H1 (cell line): ENCODE results near the gene TELO2. TPM values are rescaled to one million over a fixed set of nuclear protein-coding genes. Genes with fewer than 3 reads are reported as not detected.
"Not testable (repeated sequence)": the region's sequence is repeated elsewhere in the genome, so short reads cannot be mapped to it uniquely, and the experiment has no call there.

Source experiments
- CTCF ChIA-PET: fragments of 300-600 bp; sonication (Branson Sonifier 250); formaldehyde crosslinking; loops from one replicate; lab custom pipeline; 2021; ENCODE audit not compliant: partially characterized antibody; lab: Charles Lee
- POLR2A ChIA-PET: fragments of 300-600 bp; sonication (Branson Sonifier 250); formaldehyde crosslinking; loops from one replicate; lab custom pipeline; 2021; ENCODE audit warnings: inconsistent platforms; ENCODE audit not compliant: partially characterized antibody; lab: Charles Lee
- DNase-seq, 2 experiments: peaks; one replicate each; pipeline versions ENCODE4 v3.0.0 to v3.0.0-alpha.2; 2010 to 2022; ENCODE audit warnings: low spot score in 2 of 2, low read depth in 1 of 2, mixed read lengths in 1 of 2
- FAIRE-seq: peaks from 2 replicates; lab custom pipeline; 2011; peaks lifted over from hg19 to GRCh38; lab: Jason Lieb, UNC
- H2AFZ ChIP-seq: 2 replicates; pipeline ENCODE4 v1.8.1; 2012; ENCODE audit warnings: low read length, inconsistent platforms
- H2AK5ac ChIP-seq: 2 replicates; pipeline ENCODE4 v1.6.1; 2013; ENCODE audit warnings: low read depth, low read length
- H2BK120ac ChIP-seq: replicated peaks from 2 replicates; pipeline ENCODE3; 2013; ENCODE audit warnings: low read depth, low read length, inconsistent platforms
- H2BK12ac ChIP-seq: 2 replicates; pipeline ENCODE4 v1.6.1; 2013; ENCODE audit warnings: low read depth, low read length
- H2BK15ac ChIP-seq: 2 replicates; pipeline ENCODE4 v1.6.1; 2013; ENCODE audit warnings: low read length
- H2BK20ac ChIP-seq: 2 replicates; pipeline ENCODE4 v1.6.1; 2013; ENCODE audit warnings: low read length
- H2BK5ac ChIP-seq: 2 replicates; pipeline ENCODE4 v1.6.1; 2013; ENCODE audit warnings: low read depth, low read length
- H3K14ac ChIP-seq: 2 replicates; pipeline ENCODE4 v1.6.1; 2013; ENCODE audit warnings: inconsistent platforms; ENCODE audit not compliant: insufficient read length
- H3K18ac ChIP-seq: 2 replicates; pipeline ENCODE4 v1.6.1; 2013; ENCODE audit warnings: low read length; ENCODE audit errors: extremely low read depth
- H3K23ac ChIP-seq: 2 replicates; pipeline ENCODE4 v1.6.1; 2013; ENCODE audit warnings: inconsistent platforms; ENCODE audit not compliant: insufficient read length
- H3K23me2 ChIP-seq: 2 replicates; pipeline ENCODE4 v1.6.1; 2013; ENCODE audit warnings: low read depth, low read length
- H3K27ac ChIP-seq: 2 replicates; pipeline ENCODE4 v1.6.1; 2011; ENCODE audit warnings: low read depth, low read length, inconsistent platforms
- H3K27me3 ChIP-seq, 4 experiments: replicated peaks in 1 of 4; 1 replicate in 1 of 4; 2 replicates in 3 of 4; pipeline versions ENCODE4 v1.6.1 to v1.8.1; 2011 to 2013; ENCODE audit warnings: low read length in 3 of 4, mild to moderate bottlenecking in 3 of 4, inconsistent platforms in 2 of 4, mixed read lengths in 2 of 4, moderate library complexity in 1 of 4; ENCODE audit not compliant: control insufficient read depth in 3 of 4, insufficient read depth in 3 of 4; ENCODE audit errors: extremely low read depth in 1 of 4
- H3K36me3 ChIP-seq, 4 experiments: 2 replicates each; pipeline versions ENCODE4 v1.6.1 to v1.8.1; 2011 to 2013; ENCODE audit warnings: mild to moderate bottlenecking in 4 of 4, low read length in 3 of 4, moderate library complexity in 2 of 4, control low read depth in 1 of 4, inconsistent platforms in 1 of 4; ENCODE audit not compliant: insufficient read depth in 4 of 4, control insufficient read depth in 2 of 4
- H3K4ac ChIP-seq: replicated peaks from 2 replicates; pipeline ENCODE3; 2013; ENCODE audit warnings: low read length, low read depth, mixed read lengths, inconsistent platforms; ENCODE audit not compliant: insufficient read length
- H3K4me1 ChIP-seq, 4 experiments: replicated peaks in 1 of 4; 1 replicate in 1 of 4; 2 replicates in 3 of 4; pipeline versions ENCODE4 v1.6.1 to v1.8.1; 2011 to 2013; ENCODE audit warnings: low read length in 3 of 4, inconsistent platforms in 2 of 4, mixed read lengths in 1 of 4; ENCODE audit not compliant: insufficient read depth in 4 of 4, control insufficient read depth in 3 of 4
- H3K4me2 ChIP-seq, 2 experiments: 2 replicates each; pipeline versions ENCODE4 v1.6.1 to v1.8.1; 2011 to 2013; ENCODE audit warnings: low read depth in 2 of 2, low read length in 2 of 2, control low read depth in 1 of 2, inconsistent platforms in 1 of 2, mild to moderate bottlenecking in 1 of 2; ENCODE audit not compliant: insufficient read depth in 1 of 2
- H3K4me3 ChIP-seq, 4 experiments: fragments of 200-600, 300-600 bp in 1 of 4; sonication (generic), shearing (Covaris generic), sonication (Bioruptor Twin) in 1 of 4; 2 replicates each; pipeline versions ENCODE4 v1.5.1 to v1.8.1; 2011 to 2016; ENCODE audit warnings: low read length in 4 of 4, low read depth in 3 of 4, control low read depth in 2 of 4, inconsistent platforms in 2 of 4, mild to moderate bottlenecking in 2 of 4, mixed read lengths in 1 of 4, moderate library complexity in 1 of 4; ENCODE audit not compliant: insufficient read depth in 2 of 4; ENCODE audit errors: extremely low read depth in 1 of 4
- H3K56ac ChIP-seq: replicated peaks from 2 replicates; pipeline ENCODE3; 2013; ENCODE audit warnings: low read depth, mild to moderate bottlenecking, mixed read lengths, low read length, inconsistent platforms; ENCODE audit not compliant: insufficient read length
- H3K79me1 ChIP-seq: 2 replicates; pipeline ENCODE4 v1.6.1; 2013; ENCODE audit warnings: low read depth, low read length, control low read depth
- H3K79me2 ChIP-seq, 2 experiments: 2 replicates each; pipeline versions ENCODE4 v1.6.1 to v1.8.1; 2012 to 2013; ENCODE audit warnings: low read length in 2 of 2, mild to moderate bottlenecking in 2 of 2, inconsistent platforms in 1 of 2; ENCODE audit not compliant: insufficient read depth in 2 of 2, control insufficient read depth in 1 of 2
- H3K9ac ChIP-seq, 4 experiments: replicated peaks in 1 of 4; 1 replicate in 1 of 4; 2 replicates in 3 of 4; pipeline versions ENCODE4 v1.6.1 to v1.8.1; 2011 to 2013; ENCODE audit warnings: low read depth in 3 of 4, low read length in 3 of 4, control low read depth in 2 of 4, mild to moderate bottlenecking in 2 of 4, moderate library complexity in 2 of 4, inconsistent platforms in 1 of 4; ENCODE audit errors: extremely low read depth in 1 of 4
- H3K9me3 ChIP-seq, 2 experiments: 2 replicates each; pipeline versions ENCODE4 v1.6.1 to v1.8.1; 2012 to 2013; ENCODE audit warnings: mild to moderate bottlenecking in 2 of 2, moderate library complexity in 2 of 2, control low read depth in 1 of 2, inconsistent platforms in 1 of 2, low read depth in 1 of 2, low read length in 1 of 2, mixed read lengths in 1 of 2; ENCODE audit not compliant: insufficient read depth in 2 of 2
- H4K20me1 ChIP-seq, 2 experiments: replicated peaks in 1 of 2; 2 replicates each; pipeline versions ENCODE3 to v1.8.1; 2011 to 2013; ENCODE audit warnings: inconsistent platforms in 2 of 2, low read length in 2 of 2, mild to moderate bottlenecking in 1 of 2; ENCODE audit not compliant: insufficient read depth in 2 of 2, control insufficient read depth in 1 of 2
- H4K5ac ChIP-seq: 2 replicates; pipeline ENCODE4 v1.6.1; 2013; ENCODE audit warnings: low read length, low read depth, mixed read lengths, inconsistent platforms; ENCODE audit not compliant: insufficient read length
- H4K8ac ChIP-seq: 2 replicates; pipeline ENCODE4 v1.8.0; 2013; ENCODE audit warnings: mild to moderate bottlenecking, moderate library complexity, low read length, inconsistent platforms; ENCODE audit not compliant: insufficient read depth; ENCODE audit errors: extremely low read depth
- H4K91ac ChIP-seq: replicated peaks from 2 replicates; pipeline ENCODE3; 2013; ENCODE audit warnings: low read length, mixed read lengths, inconsistent platforms; ENCODE audit not compliant: insufficient read length
- CHD1 ChIP-seq: IDR thresholded peaks from 2 replicates; pipeline ENCODE4 v1.6.1; 2012; ENCODE audit warnings: low read depth, low read length, improper control_type of control experiment
- CHD2 ChIP-seq: IDR thresholded peaks from 2 replicates; pipeline ENCODE4 v1.6.1; 2012; ENCODE audit warnings: low read length, improper control_type of control experiment
- CREB1 ChIP-seq: IDR thresholded peaks from 2 replicates; pipeline ENCODE4 v1.6.1; 2012; ENCODE audit warnings: inconsistent platforms
- GTF2F1 ChIP-seq: IDR thresholded peaks from 2 replicates; pipeline ENCODE4 v1.6.1; 2012; ENCODE audit warnings: low read depth, low read length, improper control_type of control experiment, borderline replicate concordance
- WGBS, 2 experiments: shearing (Covaris generic) in 1 of 2; methylation state at CpG; one replicate each; pipeline versions ENCODE4 v1.1.6 to v1.1.7; 2013 to 2015; ENCODE audit warnings: low lambda C conversion rate in 2 of 2, mixed read lengths in 2 of 2, inconsistent platforms in 1 of 2, low coverage in 1 of 2, missing lambda C conversion rate in 1 of 2; ENCODE audit not compliant: insufficient replicate concordance in 2 of 2, insufficient coverage in 1 of 2, insufficient read length in 1 of 2; ENCODE audit errors: extremely low coverage in 1 of 2, missing lambda C conversion rate in 1 of 2; 5-methylcytosine and 5-hydroxymethylcytosine counted together
- polyA plus RNA-seq, 7 experiments: library from polyadenylated mRNA; depleted of rRNA in 3 of 7; stranded (reverse) in 5 of 7; unstranded in 2 of 7; fragments of >200 nt in 5 of 7; fragments of 200-250 nt in 2 of 7; gene quantifications; 1 replicate in 5 of 7; 2 replicates in 1 of 7; 4 replicates in 1 of 7; pipeline versions ENCODE4 v1.2.1 to v1.2.3, GENCODE V29; 2011 to 2013; ENCODE audit warnings: missing spikeins in 2 of 7, mixed read lengths in 2 of 7
- total RNA-seq: library from RNA; stranded (reverse); fragmentation: NEBNext Ultra II Directional; extraction: Animal tissue kit (Norgen Biotek cat#: 25700); gene quantifications from 2 replicates; pipeline ENCODE4 v1.2.1, GENCODE V29; 2021
- TF ChIP-seq, protein P1 (sequence below): IDR thresholded peaks from 2 replicates; pipeline ENCODE4 v1.6.1; 2012; ENCODE audit warnings: low read length, inconsistent platforms
- TF ChIP-seq, protein P2 (sequence below), 3 experiments: IDR thresholded peaks; 1 replicate in 2 of 3; 2 replicates in 1 of 3; pipeline versions ENCODE4 v1.5.1 to v1.6.1; 2011; ENCODE audit warnings: low read length in 3 of 3, mild to moderate bottlenecking in 3 of 3, inconsistent platforms in 2 of 3, low read depth in 1 of 3, moderate library complexity in 1 of 3; ENCODE audit not compliant: insufficient read depth in 1 of 3; ENCODE audit errors: control extremely low read depth in 1 of 3

The TELO2 gene
- total and polyA plus RNA-seq, 2 of the 8 experiments (the other 6 are each of a cell fraction or from before 2014, with no cell fraction given), result 39.3 to 64.8 TPM

DNA sequence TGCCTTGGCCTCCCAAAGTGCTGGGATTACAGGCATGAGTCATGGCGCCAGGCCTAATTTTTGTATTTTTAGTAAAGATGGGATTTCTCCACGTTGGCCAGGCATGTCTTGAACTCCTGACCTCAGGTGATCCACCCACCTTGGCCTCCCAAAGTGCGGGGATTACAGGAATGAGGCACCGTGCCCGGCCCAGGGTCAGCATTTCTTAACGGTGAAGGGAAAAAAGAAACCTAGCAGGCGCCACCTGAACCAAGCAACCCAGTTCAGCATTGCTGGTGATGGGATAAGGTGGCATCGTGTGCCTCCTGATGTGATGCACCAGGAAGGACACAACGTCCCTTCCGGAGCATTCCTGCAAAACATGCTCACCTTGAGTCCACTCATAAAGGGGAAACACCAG lies 16.1 kb upstream of the TELO2 start (continued):
- TF ChIP-seq, protein P1, sequence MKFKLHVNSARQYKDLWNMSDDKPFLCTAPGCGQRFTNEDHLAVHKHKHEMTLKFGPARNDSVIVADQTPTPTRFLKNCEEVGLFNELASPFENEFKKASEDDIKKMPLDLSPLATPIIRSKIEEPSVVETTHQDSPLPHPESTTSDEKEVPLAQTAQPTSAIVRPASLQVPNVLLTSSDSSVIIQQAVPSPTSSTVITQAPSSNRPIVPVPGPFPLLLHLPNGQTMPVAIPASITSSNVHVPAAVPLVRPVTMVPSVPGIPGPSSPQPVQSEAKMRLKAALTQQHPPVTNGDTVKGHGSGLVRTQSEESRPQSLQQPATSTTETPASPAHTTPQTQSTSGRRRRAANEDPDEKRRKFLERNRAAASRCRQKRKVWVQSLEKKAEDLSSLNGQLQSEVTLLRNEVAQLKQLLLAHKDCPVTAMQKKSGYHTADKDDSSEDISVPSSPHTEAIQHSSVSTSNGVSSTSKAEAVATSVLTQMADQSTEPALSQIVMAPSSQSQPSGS, result no peak
- TF ChIP-seq, protein P2, sequence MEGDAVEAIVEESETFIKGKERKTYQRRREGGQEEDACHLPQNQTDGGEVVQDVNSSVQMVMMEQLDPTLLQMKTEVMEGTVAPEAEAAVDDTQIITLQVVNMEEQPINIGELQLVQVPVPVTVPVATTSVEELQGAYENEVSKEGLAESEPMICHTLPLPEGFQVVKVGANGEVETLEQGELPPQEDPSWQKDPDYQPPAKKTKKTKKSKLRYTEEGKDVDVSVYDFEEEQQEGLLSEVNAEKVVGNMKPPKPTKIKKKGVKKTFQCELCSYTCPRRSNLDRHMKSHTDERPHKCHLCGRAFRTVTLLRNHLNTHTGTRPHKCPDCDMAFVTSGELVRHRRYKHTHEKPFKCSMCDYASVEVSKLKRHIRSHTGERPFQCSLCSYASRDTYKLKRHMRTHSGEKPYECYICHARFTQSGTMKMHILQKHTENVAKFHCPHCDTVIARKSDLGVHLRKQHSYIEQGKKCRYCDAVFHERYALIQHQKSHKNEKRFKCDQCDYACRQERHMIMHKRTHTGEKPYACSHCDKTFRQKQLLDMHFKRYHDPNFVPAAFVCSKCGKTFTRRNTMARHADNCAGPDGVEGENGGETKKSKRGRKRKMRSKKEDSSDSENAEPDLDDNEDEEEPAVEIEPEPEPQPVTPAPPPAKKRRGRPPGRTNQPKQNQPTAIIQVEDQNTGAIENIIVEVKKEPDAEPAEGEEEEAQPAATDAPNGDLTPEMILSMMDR (IDR thresholded peaks at IDR 0.05; ENCODE audit: control extremely low read depth in 1 of 3, insufficient read depth in 1 of 3, low read depth in 1 of 3, low read length in 3 of 3), result no peak
- TF ChIP-seq CHD2 (no peak), CREB1 (no peak), GTF2F1 (no peak), CHD1 (no peak)

DNA sequence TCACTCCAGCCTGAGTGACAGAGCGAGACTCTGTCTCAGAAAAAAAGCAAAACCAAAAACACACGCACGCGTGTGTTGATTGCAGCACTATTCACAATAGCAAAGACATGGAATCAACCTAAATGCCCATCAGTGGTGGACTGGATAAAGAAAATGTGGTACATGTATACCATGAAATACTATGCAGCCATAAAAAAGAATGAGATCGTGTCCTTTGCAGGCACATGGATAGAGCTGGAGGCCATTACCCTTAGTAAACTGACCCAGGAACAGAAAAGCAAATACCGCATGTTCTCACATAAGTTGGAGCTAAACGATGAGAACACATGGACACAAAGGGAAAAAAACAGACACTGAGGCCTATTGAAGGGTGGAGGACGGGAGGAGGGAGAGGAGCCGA lies 14.2 kb upstream of the TELO2 start:
- H2BK120ac ChIP-seq, H3K79me2 ChIP-seq, H3K4me2 ChIP-seq, H3K4me1 ChIP-seq, H3K18ac ChIP-seq, H3K9ac ChIP-seq, H3K23me2 ChIP-seq, H4K8ac ChIP-seq, H2BK12ac ChIP-seq, H3K27ac ChIP-seq, H2BK15ac ChIP-seq, H3K23ac ChIP-seq, H4K20me1 ChIP-seq, H4K5ac ChIP-seq, H2AFZ ChIP-seq, H3K36me3 ChIP-seq, H3K79me1 ChIP-seq, H3K27me3 ChIP-seq, H4K91ac ChIP-seq, H2BK20ac ChIP-seq, H2AK5ac ChIP-seq, H3K56ac ChIP-seq, H3K4ac ChIP-seq, H3K9me3 ChIP-seq, H3K4me3 ChIP-seq, DNase-seq, H3K14ac ChIP-seq, H2BK5ac ChIP-seq, FAIRE-seq: not testable (repeated sequence)
- WGBS, 2 experiments, result 95% methylated on average over 9 of the region's 9 CpGs; no CpG with 5 or more reads in 1 of the 2 experiments
- ChIA-PET CTCF (interaction anchor here (0.7 to 1.1 kb wide), 2 partner anchors 12 to 104 kb away, joined by 3 read pairs; no protein-coding TSS in a partner anchor), POLR2A (interaction anchor here (0.6 to 3.0 kb wide), 4 partner anchors 8 to 98 kb away, joined by 3 to 8 read pairs (median 5); partner anchors contain the start of gene TELO2)
